SK-N-SH (cell line): ENCODE results near the gene FLOT1. TPM values are rescaled to one million over a fixed set of nuclear protein-coding genes. Genes with fewer than 3 reads are reported as not detected.

Source experiments
- CTCF ChIA-PET: fragments of 300-600, 350-600 bp; formaldehyde crosslinking; extraction: SDS; loops from one replicate; lab custom pipeline; 2021; lab: Yijun Ruan, JAX
- POLR2A ChIA-PET: fragments of 350-600 bp; sonication (Branson Sonifier 250); formaldehyde crosslinking; extraction: SDS; loops from one replicate; lab custom pipeline; 2020; ENCODE audit warnings: antibody characterized with exemption, inconsistent platforms; lab: Yijun Ruan, JAX
- DNase-seq: peaks from one replicate; pipeline ENCODE4 v3.0.0; 2012
- H2AFZ ChIP-seq: fragments of 200-600 bp; sonication (generic); 2 replicates; pipeline ENCODE4 v1.8.1; 2016; ENCODE audit warnings: antibody characterized with exemption, mild to moderate bottlenecking, low read depth
- H3F3A ChIP-seq: fragments of 200-600 bp; sonication (generic); replicated peaks from 2 replicates; pipeline ENCODE3; 2016; ENCODE audit warnings: antibody characterized with exemption, mild to moderate bottlenecking; ENCODE audit not compliant: insufficient read depth
- H3K27ac ChIP-seq, 2 experiments: fragments of 200-500 bp in 1 of 2; fragments of 200-600 bp in 1 of 2; sonication (Bioruptor generic) in 1 of 2; sonication (generic), shearing (Covaris generic) in 1 of 2; 2 replicates each; pipeline versions ENCODE4 v1.5.1 to v1.6.1; 2014 to 2016; ENCODE audit warnings: low read depth in 2 of 2, inconsistent platforms in 1 of 2, low read length in 1 of 2, mild to moderate bottlenecking in 1 of 2, mixed read lengths in 1 of 2
- H3K27me3 ChIP-seq: fragments of 200-600 bp; sonication (generic), shearing (Covaris generic); 2 replicates; pipeline ENCODE4 v1.6.1; 2016; ENCODE audit warnings: mixed run types; ENCODE audit not compliant: insufficient read depth
- H3K36me3 ChIP-seq, 2 experiments: fragments of 200-500 bp in 1 of 2; fragments of 200-600 bp in 1 of 2; sonication (Bioruptor generic) in 1 of 2; sonication (generic) in 1 of 2; replicated peaks in 1 of 2; 2 replicates each; pipeline versions ENCODE3 to v1.5.1; 2014 to 2016; ENCODE audit warnings: low read length in 1 of 2, mild to moderate bottlenecking in 1 of 2; ENCODE audit not compliant: insufficient read depth in 2 of 2, control insufficient read depth in 1 of 2
- H3K4me1 ChIP-seq, 2 experiments: fragments of 200-500 bp in 1 of 2; fragments of 200-600 bp in 1 of 2; sonication (Bioruptor generic) in 1 of 2; sonication (generic), shearing (Covaris generic) in 1 of 2; 2 replicates each; pipeline versions ENCODE4 v1.5.1 to v1.6.1; 2014 to 2016; ENCODE audit warnings: low read depth in 1 of 2, low read length in 1 of 2, mixed run types in 1 of 2; ENCODE audit not compliant: insufficient read depth in 2 of 2, control insufficient read depth in 1 of 2
- H3K4me2 ChIP-seq: fragments of 200-600 bp; sonication (generic), shearing (Covaris generic); 2 replicates; pipeline ENCODE4 v1.6.1; 2017; ENCODE audit warnings: mixed run types
- H3K4me3 ChIP-seq, 2 experiments: fragments of 200-500 bp in 1 of 2; fragments of 200-600 bp in 1 of 2; sonication (Bioruptor generic) in 1 of 2; sonication (generic), shearing (Covaris generic) in 1 of 2; 2 replicates each; pipeline versions ENCODE4 v1.5.1 to v1.8.1; 2014 to 2016; ENCODE audit warnings: low read depth in 2 of 2, inconsistent platforms in 1 of 2, low read length in 1 of 2, mild to moderate bottlenecking in 1 of 2, mixed read lengths in 1 of 2, moderate library complexity in 1 of 2
- H3K79me2 ChIP-seq: fragments of 200-600 bp; sonication (generic); 2 replicates; pipeline ENCODE4 v1.8.1; 2017; ENCODE audit warnings: mild to moderate bottlenecking; ENCODE audit not compliant: insufficient read depth
- H3K9ac ChIP-seq: fragments of 200-600 bp; sonication (generic); 2 replicates; pipeline ENCODE4 v1.6.1; 2017; ENCODE audit warnings: mixed run types
- H3K9me2 ChIP-seq: fragments of 200-600 bp; sonication (generic); 2 replicates; pipeline ENCODE4 v1.6.1; 2017; ENCODE audit warnings: mixed run types
- H3K9me3 ChIP-seq: fragments of 200-600 bp; sonication (generic); 2 replicates; pipeline ENCODE4 v1.6.1; 2017; ENCODE audit warnings: mixed run types, mild to moderate bottlenecking, moderate library complexity
- H4K20me1 ChIP-seq: fragments of 200-600 bp; sonication (generic); 2 replicates; pipeline ENCODE4 v1.6.1; 2017; ENCODE audit warnings: mild to moderate bottlenecking, mixed run types; ENCODE audit not compliant: insufficient read depth
- CHD2 ChIP-seq: fragments of 150-350 bp; IDR thresholded peaks from 2 replicates; pipeline ENCODE4 v1.6.1; 2018; ENCODE audit warnings: low read length; ENCODE audit not compliant: partially characterized antibody
- CTCF ChIP-seq: fragments of 200-600 bp; sonication (generic); IDR thresholded peaks from 2 replicates; pipeline ENCODE4 v1.6.1; 2017; ENCODE audit warnings: antibody characterized with exemption, mild to moderate bottlenecking, moderate library complexity
- EP300 ChIP-seq, 2 experiments: IDR thresholded peaks; 2 replicates each; pipeline versions ENCODE4 v1.4.0 to v1.6.1; 2012; ENCODE audit warnings: borderline replicate concordance in 1 of 2, low read depth in 1 of 2, low read length in 1 of 2
- FOSL2 ChIP-seq: IDR thresholded peaks from 2 replicates; pipeline ENCODE4 v1.4.0; 2012; ENCODE audit warnings: low read depth, mild to moderate bottlenecking, moderate library complexity, borderline replicate concordance
- GABPA ChIP-seq: IDR thresholded peaks from 2 replicates; pipeline ENCODE4 v1.4.0; 2012; ENCODE audit warnings: low read depth, mild to moderate bottlenecking
- GATA2 ChIP-seq: sonication (generic); formaldehyde crosslinking; IDR thresholded peaks from 2 replicates; pipeline ENCODE4 v1.5.0; 2020; ENCODE audit warnings: mild to moderate bottlenecking, missing genetic modification reagents
- MAX ChIP-seq: IDR thresholded peaks from 2 replicates; pipeline ENCODE4 v1.4.0; 2012; ENCODE audit warnings: low read depth
- MXI1 ChIP-seq: IDR thresholded peaks from 2 replicates; pipeline ENCODE4 v1.6.1; 2012; ENCODE audit warnings: mild to moderate bottlenecking, low read depth, low read length, improper control_type of control experiment
- NFIC ChIP-seq: IDR thresholded peaks from 2 replicates; pipeline ENCODE4 v1.4.0; 2012; ENCODE audit warnings: borderline replicate concordance
- PBX3 ChIP-seq: IDR thresholded peaks from 2 replicates; pipeline ENCODE4; 2012
- RCOR1 ChIP-seq: fragments of 150-350 bp; IDR thresholded peaks from 2 replicates; pipeline ENCODE4 v1.6.1; 2017; ENCODE audit warnings: antibody characterized with exemption, low read length
- RFX5 ChIP-seq: IDR thresholded peaks from 2 replicates; pipeline ENCODE4 v1.6.1; 2012; ENCODE audit warnings: mild to moderate bottlenecking, improper control_type of control experiment, low read length
- RXRA ChIP-seq: IDR thresholded peaks from 2 replicates; pipeline ENCODE4 v1.4.0; 2012; ENCODE audit warnings: low read depth, mild to moderate bottlenecking, borderline replicate concordance
- SMC3 ChIP-seq: IDR thresholded peaks from 2 replicates; pipeline ENCODE4 v1.6.1; 2012; ENCODE audit warnings: low read depth, low read length, improper control_type of control experiment
- TEAD4 ChIP-seq: IDR thresholded peaks from 2 replicates; pipeline ENCODE4 v1.4.0; 2012; ENCODE audit warnings: mild to moderate bottlenecking, borderline replicate concordance; ENCODE audit not compliant: insufficient read depth
- YY1 ChIP-seq: IDR thresholded peaks from 2 replicates; pipeline ENCODE4 v1.4.0; 2012; ENCODE audit warnings: low read depth, mild to moderate bottlenecking
- ZBTB33 ChIP-seq: IDR thresholded peaks from 2 replicates; pipeline ENCODE4 v1.4.0; 2012; ENCODE audit warnings: low read depth, borderline replicate concordance
- WGBS: methylation state at CpG from one replicate; pipeline ENCODE4 v1.1.6; 2017; ENCODE audit warnings: low lambda C conversion rate; 5-methylcytosine and 5-hydroxymethylcytosine counted together
- polyA plus RNA-seq, 3 experiments: library from polyadenylated mRNA; depleted of rRNA; stranded (reverse); fragments of >200 nt; gene quantifications; 2 replicates each; pipeline ENCODE4 v1.2.3, GENCODE V29; 2012

FLOT1 gene
- polyA plus RNA-seq, 1 of the 3 experiments (the other 2 are of a cell fraction), result 462 TPM

GRCh38 chr6:30769853-30770524, 27.5 kb upstream of the FLOT1 start:
- peak; percentile 28 for DNase-seq
- ChIA-PET POLR2A (no interaction called here), CTCF (interaction anchor here (0.8 to 1.3 kb wide), 3 partner anchors 58 to 108 kb away, joined by 3 read pairs; no protein-coding TSS in a partner anchor)
- H3F3A ChIP-seq, result peaks cover 34% of the 10 kb centered on the region
- 0 out of 4 replicates have a peak overlapping the region, but pooled peaks of 1 of the 2 experiments have one; percentile 28 for H3K4me3 ChIP-seq
- no peaks in the 10 kb centered on the region for H3K79me2 ChIP-seq
- no peaks in the 10 kb centered on the region for H3K27me3 ChIP-seq
- H3K4me2 ChIP-seq, result peak overlapping the region; percentile 77; the same call in 1 of the 2 replicates
- no peaks in the 10 kb centered on the region for H3K9me2 ChIP-seq
- no peaks in the 10 kb centered on the region for H4K20me1 ChIP-seq
- H3K27ac ChIP-seq, result peak overlapping the region; percentile 89 to 99
- TF ChIP-seq PBX3, result no peak
- peak; percentile 40; the same call in 1 of the 2 replicates for TF ChIP-seq MXI1
- TF ChIP-seq EP300 (IDR thresholded peaks at IDR 0.05; ENCODE audit: borderline replicate concordance in 1 of 2, low read depth in 1 of 2, low read length in 1 of 2), result no peak; a peak in 1 of 4 replicates
- no peak for TF ChIP-seq GATA2
- TF ChIP-seq RXRA, result 0 out of 2 replicates have a peak, but pooled peaks have one; percentile 1
- TF ChIP-seq YY1, result no peak
- H3K9me3 ChIP-seq, result no peaks in the 10 kb centered on the region
- no peaks in the 10 kb centered on the region for H3K36me3 ChIP-seq
- H3K4me1 ChIP-seq, result peaks cover 21 to 31% of the 10 kb centered on the region in 2 experiments
- H2AFZ ChIP-seq, result peak overlapping the region; percentile 85
- H3K9ac ChIP-seq, result peak overlapping the region; percentile 79
- 19% methylated on average over 5 of the region's 5 CpGs for WGBS

- peak overlapping the region; percentile 79 for H3K9ac ChIP-seq
- H2AFZ ChIP-seq, result no peak overlapping the region; the same call in 1 of the 2 replicates
- peak overlapping the region; percentile 89 to 99 for H3K27ac ChIP-seq
- CTCF ChIA-PET, result interaction anchor here (0.8 to 1.3 kb wide), 4 partner anchors 59 to 108 kb away, joined by 3 read pairs; no protein-coding TSS in a partner anchor
- WGBS, result 14% methylated on average over 15 of the region's 16 CpGs
- no peaks in the 10 kb centered on the region for H3K9me3 ChIP-seq
- no peaks in the 10 kb centered on the region for H4K20me1 ChIP-seq
- H3F3A ChIP-seq, result peaks cover 34% of the 10 kb centered on the region
- no peaks in the 10 kb centered on the region for H3K9me2 ChIP-seq
- DNase-seq, result peak; percentile 29
- POLR2A ChIA-PET, result interaction anchor here (1.0 kb wide), 1 partner anchor 12 kb away, joined by 3 read pairs; no protein-coding TSS in a partner anchor
- peak overlapping the region in 1 of 2 experiments; percentile 28; a peak in 1 of 4 replicates for H3K4me3 ChIP-seq
- H3K27me3 ChIP-seq, result no peaks in the 10 kb centered on the region
- peak overlapping the region; percentile 77 for H3K4me2 ChIP-seq
- H3K36me3 ChIP-seq, result no peaks in the 10 kb centered on the region
- H3K4me1 ChIP-seq, result peaks cover 27% of the 10 kb centered on the region in 2 experiments
- no peaks in the 10 kb centered on the region for H3K79me2 ChIP-seq
- TF ChIP-seq SMC3, result no peak
- peak; percentile 27 to 90; a peak in 3 of 4 replicates for TF ChIP-seq EP300 (IDR thresholded peaks at IDR 0.05; ENCODE audit: borderline replicate concordance in 1 of 2, low read depth in 1 of 2, low read length in 1 of 2)
- TF ChIP-seq GABPA, result peak; percentile 53
- TF ChIP-seq PBX3, result peak; percentile 78
- peak; percentile 88 for TF ChIP-seq TEAD4
- no peak for TF ChIP-seq CTCF
- TF ChIP-seq NFIC, result peak; percentile 74
- peak; percentile 99 for TF ChIP-seq FOSL2
- no peak for TF ChIP-seq RCOR1
- no peak for TF ChIP-seq RFX5
- TF ChIP-seq CHD2, result peak; percentile 55
- peak; percentile 87 for TF ChIP-seq RXRA
- peak; percentile 73 for TF ChIP-seq MAX
- no peak for TF ChIP-seq GATA2
- TF ChIP-seq ZBTB33, result peak; percentile 62
Observed at GRCh38 chr6:30769088-30769852, 26.8 kb upstream of the FLOT1 start.
